Breast epithelium (tissue), 4 donors: Measurements from ENCODE around the gene ABI3BP. TPM values are rescaled to one million over a fixed set of nuclear protein-coding genes. Genes with fewer than 3 reads are reported as not detected.

Experiments used
- DNase-seq, 2 donors: peaks; one replicate each; pipeline ENCODE4 v3.0.0-alpha.2; 2019; ENCODE audit warnings: low spot score in 2 of 2
- H3K27ac ChIP-seq, 2 donors: fragments of 200-600 bp; sonication (generic) in 1 of 2; one replicate each; pipeline ENCODE4 v1.5.1; 2016 to 2019; ENCODE audit warnings: mild to moderate bottlenecking in 1 of 2
- H3K27me3 ChIP-seq, 2 donors: fragments of 200-600 bp; sonication (generic) in 1 of 2; one replicate each; pipeline versions ENCODE4 v1.5.1 to v1.6.0; 2017 to 2019; ENCODE audit warnings: control low read depth in 1 of 2, mild to moderate bottlenecking in 1 of 2
- H3K36me3 ChIP-seq: fragments of 200-600 bp; one replicate; pipeline ENCODE4 v1.5.1; 2019
- H3K4me1 ChIP-seq, 2 donors: fragments of 200-600 bp; sonication (generic); one replicate each; pipeline ENCODE4 v1.5.1; 2016 to 2019; ENCODE audit warnings: control low read depth in 1 of 2
- H3K4me3 ChIP-seq, 3 donors: fragments of 200-600 bp; sonication (generic); 1 replicate in 2 of 3; 2 replicates in 1 of 3; pipeline ENCODE4 v1.5.1; 2016 to 2019; ENCODE audit warnings: mild to moderate bottlenecking in 3 of 3, moderate library complexity in 2 of 3
- H3K9me3 ChIP-seq, 2 donors: fragments of 200-600 bp; sonication (generic) in 1 of 2; one replicate each; pipeline ENCODE4 v1.5.1; 2016 to 2019; ENCODE audit warnings: control low read depth in 1 of 2
- CTCF ChIP-seq, 3 donors: fragments of 450-650 bp; IDR thresholded peaks; one replicate each; pipeline ENCODE4 v1.5.1; 2016 to 2017; ENCODE audit warnings: antibody characterized with exemption in 3 of 3, mild to moderate bottlenecking in 3 of 3, moderate library complexity in 3 of 3
- POLR2A ChIP-seq: fragments of 450-650 bp; IDR thresholded peaks from one replicate; pipeline ENCODE4 v1.6.1; 2016; ENCODE audit warnings: antibody characterized with exemption, mild to moderate bottlenecking, moderate library complexity
- POLR2AphosphoS5 ChIP-seq, 3 donors: sonication (generic); formaldehyde crosslinking; IDR thresholded peaks; one replicate each; pipeline ENCODE4 v1.6.1; 2017; ENCODE audit warnings: antibody characterized with exemption in 3 of 3
- intact Hi-C: fragments of 100-400 bp; cut with DNase I; formaldehyde crosslinking; loops from one replicate; pipeline ENCODE4 v1.15.1; 2023; ENCODE audit warnings: low total_unique reads
- total RNA-seq, 3 donors: library from RNA; depleted of rRNA; stranded (reverse); fragments of >200 nt; gene quantifications; one replicate each; pipeline ENCODE4 v1.1.0, GENCODE V29; 2016

The ABI3BP gene
- total RNA-seq, 3 donors from 2014 or later, result 17.4 to 170 (median 41.1) TPM

DNA sequence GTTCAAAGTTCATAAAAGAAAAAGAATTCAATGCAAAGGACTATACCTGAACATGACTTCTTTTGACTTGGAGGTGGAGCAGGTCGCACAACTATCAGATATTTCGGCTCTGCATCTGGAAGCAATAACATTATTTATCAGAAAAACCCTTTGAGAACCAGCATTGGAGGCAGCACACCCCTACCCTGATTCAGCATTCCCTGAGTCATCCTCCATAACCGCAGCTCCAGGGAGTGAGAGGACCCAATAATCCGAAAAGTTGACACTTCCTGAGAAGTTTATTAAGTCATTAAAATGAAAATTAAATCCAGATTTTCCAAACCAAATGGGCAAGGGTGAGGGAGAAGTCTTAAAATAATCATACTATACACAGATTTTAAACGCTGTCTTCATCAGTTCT lies 90.6 kb downstream of the ABI3BP start:
- Histone ChIP-seq H3K36me3 (no peaks in the 10 kb centered on the region), H3K9me3 (no peaks in the 10 kb centered on the region), H3K27me3 (no peaks in the 10 kb centered on the region), H3K4me1 (no peaks in the 10 kb centered on the region), H3K4me3 (no peak overlapping the region), H3K27ac (no peak overlapping the region)
- intact Hi-C loops, result no loop called here
- no peak for DNase-seq
- TF ChIP-seq POLR2AphosphoS5 (IDR thresholded peaks at IDR 0.05), result no peak
- TF ChIP-seq CTCF (IDR thresholded peaks at IDR 0.05), result no peak
- no peak for TF ChIP-seq POLR2A

DNA sequence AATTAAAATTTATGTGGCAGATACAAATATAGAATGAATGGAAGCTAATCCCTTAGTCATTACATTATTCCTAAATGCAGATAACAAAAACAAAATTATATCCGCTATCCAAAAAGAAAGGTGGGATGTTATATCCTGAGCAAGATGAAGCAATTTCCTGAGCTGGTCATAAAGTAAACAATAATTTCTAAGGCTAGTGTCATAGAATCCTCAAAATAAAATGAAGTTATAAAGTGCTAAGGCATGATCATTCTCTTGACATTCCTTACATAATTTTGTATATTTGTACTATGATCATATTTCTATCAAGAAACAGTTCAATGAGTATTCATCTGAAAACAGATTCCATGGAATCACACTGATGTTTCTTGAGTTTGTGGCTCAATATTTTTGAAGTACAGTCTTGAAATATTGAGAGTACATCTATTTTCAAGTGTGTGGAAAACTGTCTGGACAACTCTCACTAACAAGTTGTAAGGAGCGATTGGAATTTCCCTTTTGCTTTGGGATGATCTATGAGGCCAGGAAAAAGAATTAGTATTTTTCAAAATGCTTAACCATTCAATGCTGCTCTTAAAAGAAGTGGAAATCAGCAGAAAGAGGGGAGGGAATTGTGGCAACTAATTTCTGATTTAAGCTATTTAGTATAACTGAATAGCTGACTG lies 92.4 kb downstream of the ABI3BP start:
- intact Hi-C loops, result no loop called here
- no peak overlapping the region for H3K27ac ChIP-seq
- no peak for DNase-seq

DNA sequence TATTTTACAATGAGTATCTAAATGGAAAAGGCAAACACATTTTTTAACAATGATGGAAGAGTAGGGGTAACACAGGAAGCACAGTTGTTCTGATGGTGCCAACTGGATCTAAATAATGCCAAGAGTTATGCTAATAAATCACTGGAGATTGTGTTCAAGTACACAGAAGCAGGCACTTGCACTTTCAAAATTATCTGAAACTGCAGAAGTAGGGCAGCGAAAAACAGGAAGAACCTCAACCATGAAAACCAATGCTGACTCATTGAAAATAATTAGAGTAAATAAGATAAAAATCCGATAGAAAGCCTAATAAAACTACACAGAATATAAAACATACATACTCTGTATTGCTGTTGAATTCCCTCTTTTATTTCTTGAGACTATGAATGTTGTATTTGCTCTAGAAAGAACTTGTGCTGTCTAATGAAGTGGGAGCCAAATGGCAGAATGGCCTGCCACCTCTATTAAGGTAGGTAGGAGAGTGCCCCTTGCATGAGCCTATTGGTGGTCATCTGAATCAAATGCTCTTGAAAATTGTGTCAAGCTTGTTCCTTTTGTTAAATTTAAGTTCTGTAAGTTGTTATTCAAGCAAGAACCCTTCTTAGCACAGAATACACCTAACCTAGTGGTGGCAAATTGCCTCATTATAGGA lies 93.7 kb downstream of the ABI3BP start:
- intact Hi-C loops, result no loop called here
- TF ChIP-seq POLR2A (no peak), CTCF (IDR thresholded peaks at IDR 0.05) (no peak), POLR2AphosphoS5 (IDR thresholded peaks at IDR 0.05) (no peak)
- Histone ChIP-seq H3K36me3 (no peaks in the 10 kb centered on the region), H3K4me1 (no peaks in the 10 kb centered on the region), H3K27ac (no peak overlapping the region), H3K27me3 (no peaks in the 10 kb centered on the region), H3K4me3 (no peak overlapping the region), H3K9me3 (no peaks in the 10 kb centered on the region)
- no peak for DNase-seq

More for the DNA sequence above, 92.4 kb downstream of the ABI3BP start:
- Histone ChIP-seq H3K4me1 (no peaks in the 10 kb centered on the region), H3K4me3 (no peak overlapping the region), H3K36me3 (no peaks in the 10 kb centered on the region), H3K9me3 (no peaks in the 10 kb centered on the region), H3K27me3 (no peaks in the 10 kb centered on the region)
- TF ChIP-seq CTCF (IDR thresholded peaks at IDR 0.05) (no peak), POLR2AphosphoS5 (IDR thresholded peaks at IDR 0.05) (no peak), POLR2A (no peak)

- H3K27me3 ChIP-seq, result no peaks in the 10 kb centered on the region
- no peak overlapping the region for H3K4me3 ChIP-seq
- DNase-seq, result no peak
- no peaks in the 10 kb centered on the region for H3K36me3 ChIP-seq
- H3K27ac ChIP-seq, result no peak overlapping the region
- H3K9me3 ChIP-seq, result no peaks in the 10 kb centered on the region
- intact Hi-C loops, result no loop called here
- TF ChIP-seq POLR2A, result no peak
- TF ChIP-seq POLR2AphosphoS5 (IDR thresholded peaks at IDR 0.05), result no peak
- no peak for TF ChIP-seq CTCF (IDR thresholded peaks at IDR 0.05)
- H3K4me1 ChIP-seq, result no peaks in the 10 kb centered on the region
Measured at GRCh38 chr3:100898681-100899080, 94.5 kb downstream of the ABI3BP start.

- Histone ChIP-seq H3K4me1 (no peaks in the 10 kb centered on the region), H3K27ac (no peak overlapping the region), H3K9me3 (no peaks in the 10 kb centered on the region), H3K36me3 (no peaks in the 10 kb centered on the region), H3K4me3 (no peak overlapping the region), H3K27me3 (no peaks in the 10 kb centered on the region)
- TF ChIP-seq CTCF (IDR thresholded peaks at IDR 0.05), result no peak
- TF ChIP-seq POLR2A, result no peak
- TF ChIP-seq POLR2AphosphoS5 (IDR thresholded peaks at IDR 0.05), result no peak
- intact Hi-C loops, result no loop called here
- DNase-seq, result no peak
Measured at GRCh38 chr3:100896994-100897393, 96.2 kb downstream of the ABI3BP start.
